GM20431 (cell line): ENCODE data around the gene CAV1.

ENCODE experiments used
- in situ Hi-C: fragments of 300-500 bp; cut with MseI, MboI; formaldehyde crosslinking; loops from one replicate; pipeline ENCODE4 v1.15.0; 2020; ENCODE audit warnings: low sequenced_read_pairs; ENCODE audit not compliant: unreplicated experiment

Gene CAV1

DNA sequence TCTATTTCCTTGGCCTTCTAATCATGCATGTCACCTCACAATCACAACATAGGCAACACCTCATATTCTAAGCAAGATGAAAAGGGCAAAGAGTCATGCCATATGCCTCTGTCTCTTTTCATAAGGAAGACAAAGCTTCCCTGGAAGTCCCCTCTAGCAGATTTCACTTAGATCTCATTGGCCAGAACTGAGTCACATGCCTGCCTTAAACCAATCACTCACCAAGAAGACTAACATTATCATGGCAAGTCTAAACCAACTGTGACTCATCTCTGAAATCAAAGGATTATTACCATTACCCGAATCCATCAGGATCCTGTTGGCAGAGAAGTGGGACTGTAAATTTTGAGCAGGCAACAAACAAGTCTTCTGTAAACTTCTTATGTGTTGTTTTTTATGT is 27.8 kb downstream of the CAV1 start:
- in situ Hi-C loops, result no loop called here

DNA sequence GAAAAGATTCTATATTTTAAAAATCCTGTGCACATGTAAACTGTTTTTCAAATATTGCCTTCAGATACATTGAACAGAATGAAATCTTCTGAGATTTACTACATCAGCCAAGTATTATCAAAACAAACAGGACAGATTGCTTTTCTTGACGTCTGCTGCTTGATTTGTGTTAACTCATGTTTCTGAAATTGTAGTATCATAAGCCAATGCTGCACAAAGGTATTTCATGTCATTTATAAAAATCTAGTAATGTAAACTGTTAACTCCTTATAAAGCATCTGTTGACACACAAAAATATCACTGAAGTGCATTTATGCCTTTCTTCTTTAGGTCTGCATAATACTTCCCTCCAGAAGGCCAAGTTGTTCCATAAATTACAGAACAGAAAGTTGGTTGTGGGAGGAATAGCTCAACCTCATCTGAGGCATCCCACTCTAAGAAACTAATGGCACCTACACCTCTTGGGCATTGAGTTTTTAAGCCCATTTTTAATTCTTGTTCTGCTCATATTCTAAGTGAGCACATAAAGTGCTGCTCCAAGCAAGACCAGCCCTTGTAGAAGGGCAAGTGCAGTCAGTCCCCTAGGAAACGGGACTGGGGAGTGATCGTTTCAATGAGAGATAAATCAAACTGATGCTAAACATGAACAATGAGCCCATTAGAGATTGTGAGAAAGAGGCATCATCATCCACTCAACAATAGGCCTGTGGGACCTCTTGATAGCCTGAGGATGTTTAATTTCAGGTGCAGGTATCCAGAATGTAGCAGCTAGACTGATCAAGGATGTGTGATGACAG is 28.5 kb downstream of the CAV1 start:
- in situ Hi-C loops, result no loop called here

DNA sequence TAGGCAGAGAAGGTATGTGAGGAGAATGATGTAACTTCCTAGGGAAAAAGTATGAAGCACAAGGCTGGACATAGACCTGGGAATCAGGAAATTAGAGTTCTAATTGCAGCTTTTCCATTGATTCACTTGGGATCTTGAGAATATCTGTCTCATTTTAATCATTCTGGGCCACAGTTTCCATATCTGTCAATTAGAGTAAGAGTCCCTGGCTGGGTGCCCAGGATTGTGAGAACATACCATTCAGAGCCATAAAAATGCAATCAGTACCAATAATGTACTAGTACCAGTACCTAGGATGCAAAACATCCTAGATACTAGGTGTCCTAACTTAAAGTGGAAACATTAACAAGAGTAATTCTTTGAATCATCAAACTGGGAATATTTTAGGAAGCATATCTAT is 29.6 kb downstream of the CAV1 start:
- in situ Hi-C loops, result no loop called here

DNA sequence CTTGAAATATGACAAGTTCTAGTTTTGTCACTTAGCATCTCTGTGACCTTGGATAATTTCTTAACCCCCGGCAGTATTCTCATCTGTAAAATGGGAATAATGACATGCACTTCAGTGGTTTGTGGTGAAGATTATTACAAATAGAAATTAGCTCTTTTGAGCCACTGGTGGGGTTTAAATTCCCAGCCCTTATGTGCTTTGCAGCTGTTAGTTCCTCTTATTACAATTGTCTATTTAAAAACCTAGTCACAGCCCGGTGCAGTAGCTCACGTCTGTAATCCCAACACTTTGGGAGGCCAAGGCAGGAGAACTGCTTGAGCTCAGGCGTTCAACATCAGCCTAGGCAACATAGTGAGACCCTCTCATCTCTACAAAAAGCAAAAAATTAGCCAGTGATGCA is 30.1 kb downstream of the CAV1 start:
- in situ Hi-C loops, result no loop called here

DNA sequence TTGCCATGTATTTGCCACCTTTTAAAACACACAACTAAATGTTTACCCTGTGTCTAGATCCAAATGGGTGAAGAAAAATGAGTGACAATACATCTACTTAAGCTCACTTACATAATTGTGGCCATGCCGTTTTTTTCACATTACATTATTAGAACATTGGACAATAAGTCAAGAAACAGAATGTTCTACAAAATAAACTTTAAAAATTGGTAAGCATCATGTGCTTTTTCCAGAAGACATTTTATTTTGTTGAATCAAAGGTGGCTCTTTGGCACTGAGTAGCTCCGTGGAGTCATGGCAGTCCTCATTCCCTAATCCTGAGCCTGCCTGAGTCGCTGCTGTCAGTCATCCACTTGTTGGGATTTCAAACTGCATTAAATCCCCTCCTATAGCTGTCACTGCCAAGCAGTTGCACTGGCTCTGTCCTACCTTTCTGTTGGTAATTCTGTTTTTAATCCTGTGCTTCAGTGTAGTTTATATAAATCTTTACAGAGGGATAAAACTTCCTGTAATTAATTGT is 32.3 kb downstream of the CAV1 start:
- in situ Hi-C loops, result no loop called here

DNA sequence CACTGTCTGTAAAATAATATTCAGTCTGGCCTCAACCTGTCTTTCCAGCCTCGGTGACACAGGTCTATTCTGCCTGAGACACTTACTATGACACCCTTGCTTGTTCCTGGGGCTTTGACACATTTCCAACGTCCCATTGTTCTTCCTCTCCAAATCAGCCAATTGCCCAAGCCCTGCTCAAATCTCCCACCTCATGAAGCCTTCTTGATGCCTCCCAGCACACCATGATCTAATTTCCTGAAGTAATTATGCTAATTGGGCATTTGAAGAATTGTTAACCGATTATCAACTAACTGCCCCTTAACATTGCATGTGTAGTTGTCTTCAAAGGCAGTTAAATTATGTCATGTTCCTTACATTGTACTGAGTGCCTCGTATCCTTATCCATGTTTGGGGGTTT is 33.1 kb downstream of the CAV1 start:
- in situ Hi-C loops, result no loop called here

DNA sequence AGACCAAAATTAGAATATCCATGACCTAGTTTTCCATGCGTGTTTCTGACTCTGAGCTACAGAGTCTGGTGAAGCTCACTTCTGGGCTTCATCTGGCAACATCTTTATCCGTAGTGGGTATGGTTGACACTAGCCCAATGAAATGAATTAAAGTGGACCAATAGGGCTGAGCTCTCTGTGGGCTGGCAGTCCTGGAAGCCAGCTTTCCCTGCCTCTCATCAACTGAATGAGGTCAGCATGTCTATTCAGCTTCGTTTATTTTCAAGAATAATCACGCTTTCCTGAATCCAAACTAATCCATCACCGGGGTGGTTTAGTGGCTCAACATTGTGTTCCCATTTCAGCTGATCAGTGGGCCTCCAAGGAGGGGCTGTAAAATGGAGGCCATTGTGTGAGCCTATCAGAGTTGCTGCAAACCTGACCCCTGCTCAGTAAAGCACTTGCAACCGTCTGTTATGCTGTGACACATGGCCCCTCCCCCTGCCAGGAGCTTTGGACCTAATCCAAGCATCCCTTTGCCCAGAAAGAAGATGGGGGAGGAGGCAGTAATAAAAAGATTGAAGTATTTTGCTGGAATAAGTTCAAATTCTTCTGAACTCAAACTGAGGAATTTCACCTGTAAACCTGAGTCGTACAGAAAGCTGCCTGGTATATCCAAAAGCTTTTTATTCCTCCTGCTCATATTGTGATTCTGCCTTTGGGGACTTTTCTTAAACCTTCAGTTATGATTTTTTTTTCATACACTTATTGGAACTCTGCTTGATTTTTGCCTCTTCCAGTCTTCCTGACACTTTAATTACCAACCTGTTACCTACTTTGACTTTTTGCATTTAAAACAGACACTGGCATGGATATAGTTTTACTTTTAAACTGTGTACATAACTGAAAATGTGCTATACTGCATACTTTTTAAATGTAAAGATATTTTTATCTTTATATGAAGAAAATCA is 35.5 kb downstream of the CAV1 start:
- in situ Hi-C loops, result no loop called here

DNA sequence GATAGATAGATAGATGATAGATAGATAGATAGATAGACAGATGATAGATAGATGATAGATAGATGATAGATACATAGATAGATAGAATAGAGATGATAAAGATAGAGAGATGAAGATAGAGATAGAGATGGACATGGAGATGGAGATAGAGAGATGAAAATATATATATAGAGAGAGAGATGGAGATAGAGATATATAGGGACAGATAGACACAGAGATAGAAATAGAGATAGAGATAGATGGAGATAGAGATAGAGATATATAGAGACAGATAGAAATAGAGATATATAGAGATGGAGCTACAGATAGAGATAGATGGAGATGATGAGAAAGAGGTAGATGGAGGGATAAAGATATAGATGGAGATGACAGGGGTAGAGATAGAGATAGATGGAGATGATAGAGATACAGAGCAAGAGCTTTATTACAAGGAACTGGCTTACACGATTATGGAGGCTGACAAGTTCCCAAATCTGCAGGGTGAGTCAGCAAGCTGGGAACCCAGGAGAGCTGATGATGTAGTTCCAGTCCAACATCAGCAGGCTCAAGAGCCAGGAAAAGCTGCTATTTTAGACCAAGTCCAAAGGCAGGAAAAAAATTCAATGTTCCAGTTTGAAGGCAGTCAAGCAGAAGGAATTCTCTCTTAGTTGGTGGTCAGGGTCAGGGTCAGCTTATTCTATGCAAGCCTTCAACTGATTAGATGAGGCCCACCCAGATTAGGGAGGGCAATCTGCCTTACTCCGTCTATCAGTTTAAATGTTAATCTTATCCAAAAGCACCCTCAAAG is 37.1 kb downstream of the CAV1 start:
- in situ Hi-C loops, result no loop called here

DNA sequence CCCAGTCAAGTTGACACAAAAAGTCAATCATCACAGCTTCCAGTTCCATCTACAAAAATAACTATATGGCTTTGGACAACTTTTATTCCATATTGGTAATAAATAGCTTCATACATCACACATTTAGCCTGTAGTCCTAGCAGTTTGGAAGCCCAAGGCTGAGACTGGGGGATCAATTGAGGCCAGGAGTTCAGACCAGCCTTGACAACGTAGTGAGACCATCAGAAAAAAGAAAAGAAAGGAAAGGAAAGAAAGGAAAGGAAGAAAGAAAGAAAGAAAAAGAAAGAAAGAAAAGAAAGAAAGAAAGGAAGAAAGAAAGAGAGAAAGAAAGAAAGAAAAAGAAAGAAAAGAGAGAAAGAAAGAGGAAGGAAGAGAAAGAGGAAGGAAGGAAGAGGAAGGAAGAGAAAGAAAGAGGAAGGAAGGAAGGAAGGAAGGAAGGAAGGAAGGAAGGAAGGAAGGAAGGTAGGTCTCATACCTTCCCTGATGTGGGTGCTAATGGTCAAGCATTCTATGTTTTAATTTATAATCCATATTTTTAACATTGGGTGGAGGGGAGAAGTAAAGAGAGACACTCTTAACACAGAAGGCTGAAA is 37.8 kb downstream of the CAV1 start:
- in situ Hi-C loops, result no loop called here

DNA sequence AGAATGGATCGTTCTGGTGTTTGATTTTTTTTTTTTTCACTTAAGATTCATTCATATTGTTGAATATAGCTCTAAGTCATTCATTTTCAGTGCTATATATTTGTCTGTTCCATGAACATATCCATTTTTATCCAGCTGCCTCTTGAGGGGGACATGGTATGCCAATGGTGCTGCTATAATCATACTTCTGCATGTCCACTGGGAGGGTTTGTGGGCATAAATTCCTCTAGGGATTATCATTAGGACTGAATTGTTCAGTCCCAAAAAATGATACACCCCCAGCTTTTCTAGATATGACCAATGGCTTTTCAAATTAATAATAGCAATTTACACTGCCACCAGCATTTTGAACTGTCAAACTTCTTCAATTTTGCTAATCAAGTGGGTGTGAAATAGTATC is 41.1 kb downstream of the CAV1 start:
- in situ Hi-C loops, result no loop called here

DNA sequence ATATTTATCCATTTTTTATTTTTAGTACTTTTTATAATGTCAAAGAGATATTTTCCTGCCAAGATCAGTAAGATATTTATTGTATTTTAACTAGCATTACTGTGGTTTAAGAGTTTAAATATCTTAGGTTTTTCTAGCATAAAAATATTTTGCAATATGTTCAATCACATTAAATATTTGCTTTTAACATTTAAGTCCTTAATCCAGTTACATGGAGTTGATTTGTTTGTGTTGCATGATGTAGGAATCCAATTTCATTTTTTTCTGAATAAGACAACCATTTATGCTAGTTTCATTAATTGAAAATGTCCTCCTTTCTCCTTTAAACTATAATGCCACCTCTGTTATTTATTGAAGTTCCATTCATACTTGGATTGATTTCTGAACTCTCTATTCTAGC is 41.8 kb downstream of the CAV1 start:
- in situ Hi-C loops, result no loop called here

DNA sequence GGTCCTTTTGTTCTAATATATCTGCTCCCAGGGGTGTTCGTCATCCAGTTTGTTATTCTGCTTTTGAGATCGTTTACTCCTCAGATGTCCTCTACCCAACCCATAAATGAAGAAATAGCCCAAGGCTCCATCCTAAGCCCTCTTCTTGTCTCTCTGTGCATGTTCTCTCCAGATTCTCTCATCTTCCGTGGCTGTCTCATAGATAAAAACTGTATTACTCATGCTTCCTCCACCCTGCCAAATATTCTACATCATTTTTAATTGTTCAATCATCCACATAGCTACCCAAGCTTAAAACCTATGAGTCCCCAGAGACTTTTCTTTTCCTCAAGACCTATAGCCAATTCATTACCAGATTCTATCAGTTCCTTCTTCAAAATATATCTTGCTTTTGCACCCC is 44.9 kb downstream of the CAV1 start:
- in situ Hi-C loops, result no loop called here

DNA sequence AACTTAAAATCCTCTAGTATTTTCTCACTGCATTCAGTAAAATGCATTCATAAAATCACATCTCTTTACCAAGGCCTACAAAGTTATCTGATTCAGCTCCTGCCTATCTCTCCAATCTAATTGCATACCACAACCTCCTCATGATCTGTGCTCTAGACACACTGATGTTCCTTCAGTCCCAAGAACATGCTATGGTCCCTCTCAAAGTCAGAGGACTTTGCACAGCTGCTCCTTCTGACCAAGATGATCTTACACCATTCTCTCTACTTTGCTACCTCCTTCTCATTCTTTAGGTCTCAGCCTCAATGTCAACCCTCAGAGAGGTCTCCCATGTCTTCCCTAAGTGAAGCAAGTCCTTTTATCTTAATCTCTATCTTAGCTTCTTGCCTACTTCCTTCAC is 45.5 kb downstream of the CAV1 start:
- in situ Hi-C loops, result no loop called here

DNA sequence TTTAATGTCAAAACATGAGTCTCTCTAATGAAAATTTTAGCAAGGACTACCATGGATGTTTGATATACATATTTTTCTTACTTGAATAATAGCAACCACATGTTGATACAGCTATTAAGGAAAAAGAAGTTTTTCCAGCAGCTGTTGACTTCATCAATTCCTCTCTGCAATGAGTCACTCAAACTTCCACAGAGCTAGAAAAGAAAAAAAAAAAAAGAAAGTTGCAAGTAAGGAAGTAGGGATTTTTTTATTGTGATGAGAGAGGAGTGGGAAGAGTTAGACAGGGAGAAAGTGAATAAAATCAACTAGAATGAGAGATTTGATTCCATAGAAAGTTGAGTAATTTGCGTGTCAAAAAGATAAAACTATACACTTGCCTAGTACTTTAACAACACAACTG is 46.2 kb downstream of the CAV1 start:
- in situ Hi-C loops, result no loop called here

DNA sequence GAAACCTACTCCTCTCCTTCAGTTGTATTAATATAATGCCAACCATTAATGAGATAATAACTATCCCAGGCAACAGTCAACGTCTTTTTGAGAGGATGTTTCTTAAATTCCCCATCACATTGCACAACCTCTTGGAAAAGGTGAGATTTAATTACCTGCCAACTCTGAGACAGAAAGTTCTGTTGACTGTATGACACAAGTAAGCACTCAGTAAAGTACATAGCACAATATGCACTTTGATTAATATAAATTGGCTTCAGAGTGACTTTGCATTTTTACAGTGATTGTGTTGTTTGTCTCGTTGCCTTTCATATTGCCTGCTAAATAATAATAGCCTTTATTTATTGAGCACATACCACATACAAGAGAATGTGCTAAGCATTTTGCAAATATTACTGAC is 46.7 kb downstream of the CAV1 start:
- in situ Hi-C loops, result no loop called here

DNA sequence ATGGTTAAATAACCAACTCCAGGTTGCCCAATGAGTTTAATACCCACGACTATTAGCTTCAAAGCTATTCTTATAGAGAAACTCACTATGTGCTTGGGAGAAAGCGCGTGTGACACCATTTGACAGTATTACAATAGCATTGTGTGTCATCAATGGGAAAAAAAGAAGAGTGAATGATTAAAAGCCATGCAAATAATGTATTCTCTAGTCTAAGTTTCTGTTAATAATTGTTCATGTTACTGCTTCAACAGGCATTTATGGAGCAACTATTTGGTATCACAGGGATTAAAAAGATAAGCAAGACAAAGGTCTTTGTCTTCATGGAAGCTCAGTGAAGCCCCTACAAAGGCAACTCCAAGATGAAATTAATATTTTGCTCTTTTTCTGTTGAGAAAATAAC is 47.2 kb downstream of the CAV1 start:
- in situ Hi-C loops, result no loop called here

DNA sequence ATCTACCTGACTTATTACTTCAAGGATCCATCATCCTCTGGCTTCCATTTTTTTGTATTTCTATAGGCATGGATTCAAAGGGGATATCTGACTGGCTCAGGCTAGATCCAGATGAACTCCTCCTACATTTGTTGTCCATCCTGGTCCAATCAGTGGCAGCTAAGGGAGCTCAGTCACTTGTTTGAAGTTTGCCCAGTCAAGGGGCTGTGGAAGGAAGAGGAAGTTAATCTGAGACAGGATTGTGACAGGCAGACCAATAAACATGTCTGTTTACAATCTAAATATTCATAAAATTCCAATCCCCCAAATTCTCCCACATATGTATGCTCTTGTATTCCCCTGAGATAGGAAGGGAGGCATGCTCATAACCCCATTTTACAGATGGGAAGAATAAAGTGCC is 48.7 kb downstream of the CAV1 start:
- in situ Hi-C loops, result no loop called here

DNA sequence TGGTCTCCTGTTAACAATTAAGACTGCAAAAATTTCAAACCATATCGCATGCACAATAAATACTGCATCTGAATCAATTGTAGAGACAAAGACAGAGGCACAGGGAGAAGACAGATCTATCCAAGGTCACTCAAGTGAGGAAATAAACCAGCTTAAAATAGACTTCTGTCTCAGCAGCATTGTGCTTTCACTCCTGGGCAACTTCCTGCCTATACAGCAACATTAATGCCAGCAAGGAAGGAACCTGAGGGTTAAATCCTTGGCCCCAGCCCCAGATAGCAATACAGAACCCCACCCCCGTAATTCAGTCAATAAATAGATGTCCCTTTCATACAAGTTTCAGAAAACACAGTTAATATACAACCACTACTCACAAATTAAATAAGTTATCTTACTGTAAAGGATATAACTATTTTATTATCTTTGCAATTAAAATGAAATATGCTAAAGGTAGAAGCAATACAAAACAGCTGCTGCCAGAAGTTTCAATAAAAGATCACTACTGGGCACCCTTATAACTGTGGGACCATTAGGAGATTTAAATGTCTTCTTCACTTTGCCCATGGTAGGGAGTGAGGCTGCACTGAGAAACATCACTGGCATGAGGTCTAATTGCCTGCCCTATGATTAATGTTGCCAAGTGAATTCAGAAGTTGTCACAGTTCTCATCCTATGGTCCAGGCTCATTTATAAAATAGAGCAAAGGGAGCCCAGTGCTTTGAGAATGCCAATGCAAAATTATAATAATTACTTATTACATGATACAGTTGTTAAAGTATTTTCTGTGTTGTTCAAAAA is 49.4 kb downstream of the CAV1 start:
- in situ Hi-C loops, result no loop called here

DNA sequence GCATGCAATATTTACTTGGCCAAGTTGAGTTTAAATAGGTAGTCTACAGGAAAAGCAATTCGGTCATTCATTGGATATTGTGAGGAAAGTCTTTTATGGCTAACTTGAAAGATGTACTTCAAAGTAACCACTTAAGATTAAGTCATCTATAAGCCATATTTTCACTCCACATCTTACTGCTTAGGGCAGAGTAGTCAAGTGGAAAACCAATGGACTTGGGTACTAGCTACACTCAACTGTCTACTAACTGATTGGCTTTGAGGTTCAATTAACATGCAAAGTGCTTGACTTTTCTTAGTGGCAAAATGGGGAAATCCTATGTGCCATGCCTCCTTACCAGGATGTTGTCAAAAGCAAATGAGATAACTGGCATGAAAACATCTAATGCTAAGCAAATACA is 51.0 kb downstream of the CAV1 start:
- in situ Hi-C loops, result loop anchor here (25.0 kb wide), 2 partner anchors 314 to 414 kb away; no protein-coding TSS in a partner anchor
